ENCODE results near the gene CBFB.

Gene CBFB

GRCh38 chr16:67013233-67013822 lies 15.6 kb upstream of the CBFB start:
- no peak for DNase-seq
- H3K4me1 Mint-ChIP-seq: peaks cover 54% of the 10 kb centered on the region
- H3K4me3 Mint-ChIP-seq: peak overlapping the region; percentile 89 to 95
- no peaks in the 10 kb centered on the region for H3K27me3 Mint-ChIP-seq
- peak overlapping the region; percentile 82 to 85 for H3K27ac Mint-ChIP-seq
- ATAC-seq: peak; percentile 2
- H3K9me3 Mint-ChIP-seq: no peaks in the 10 kb centered on the region

GRCh38 chr16:67013823-67014633 lies 14.9 kb upstream of the CBFB start:
- ATAC-seq: peak; percentile 72
- Mint-ChIP-seq H3K4me3 (peak overlapping the region; percentile 89 to 95), H3K9me3 (no peaks in the 10 kb centered on the region), H3K27ac (peak overlapping the region; percentile 89 to 96), H3K4me1 (peaks cover 48% of the 10 kb centered on the region), H3K27me3 (no peaks in the 10 kb centered on the region)
- peak; percentile 87 to 89 for DNase-seq

- Mint-ChIP-seq H3K4me1 (peaks cover 40% of the 10 kb centered on the region), H3K4me3 (peak overlapping the region; percentile 89 to 95), H3K27ac (peak overlapping the region; percentile 2 to 96), H3K9me3 (no peaks in the 10 kb centered on the region), H3K27me3 (no peaks in the 10 kb centered on the region)
- no peak for ATAC-seq
- no peak for DNase-seq
These were observed 14.2 kb upstream of the CBFB start for GRCh38 chr16:67014634-67015312.

- peak overlapping the region in 1 of 2 donors; percentile 2 for H3K27ac Mint-ChIP-seq
- DNase-seq (no peak), ATAC-seq (no peak)
- H3K4me3 Mint-ChIP-seq: peak overlapping the region; percentile 89 to 95
- no peaks in the 10 kb centered on the region for H3K27me3 Mint-ChIP-seq
- H3K9me3 Mint-ChIP-seq: no peaks in the 10 kb centered on the region
- peaks cover 40% of the 10 kb centered on the region for H3K4me1 Mint-ChIP-seq
These were observed 13.6 kb upstream of the CBFB start for GRCh38 chr16:67015313-67015731.

GRCh38 chr16:67016143-67016542 lies 12.8 kb upstream of the CBFB start:
- Mint-ChIP-seq H3K4me3 (no peak overlapping the region), H3K9me3 (no peaks in the 10 kb centered on the region), H3K27me3 (no peaks in the 10 kb centered on the region), H3K4me1 (peaks cover 33% of the 10 kb centered on the region), H3K27ac (peak overlapping the region in 1 of 2 donors; percentile 75)
- ATAC-seq: no peak
- no peak for DNase-seq

- Mint-ChIP-seq H3K27ac (peak overlapping the region in 1 of 2 donors; percentile 55), H3K9me3 (no peaks in the 10 kb centered on the region), H3K4me1 (peaks cover 33% of the 10 kb centered on the region), H3K27me3 (no peaks in the 10 kb centered on the region), H3K4me3 (no peak overlapping the region)
- ATAC-seq: no peak
- DNase-seq: no peak
These were observed 12.1 kb upstream of the CBFB start for GRCh38 chr16:67016681-67017420.

GRCh38 chr16:67017421-67017750 lies 11.6 kb upstream of the CBFB start:
- no peak for DNase-seq
- peaks cover 30% of the 10 kb centered on the region for H3K4me1 Mint-ChIP-seq
- no peak for ATAC-seq
- no peak overlapping the region for H3K27ac Mint-ChIP-seq
- no peaks in the 10 kb centered on the region for H3K27me3 Mint-ChIP-seq
- no peaks in the 10 kb centered on the region for H3K9me3 Mint-ChIP-seq
- H3K4me3 Mint-ChIP-seq: no peak overlapping the region

GRCh38 chr16:67017810-67018488 lies 11.0 kb upstream of the CBFB start:
- Mint-ChIP-seq H3K9me3 (no peaks in the 10 kb centered on the region), H3K27me3 (no peaks in the 10 kb centered on the region), H3K4me1 (peaks cover 30% of the 10 kb centered on the region), H3K27ac (no peak overlapping the region), H3K4me3 (no peak overlapping the region)
- ATAC-seq (peak; percentile 92), DNase-seq (peak; percentile 89 to 91)

- DNase-seq (no peak), ATAC-seq (no peak)
- Mint-ChIP-seq H3K4me3 (no peak overlapping the region), H3K4me1 (peaks cover 25% of the 10 kb centered on the region), H3K27ac (no peak overlapping the region), H3K9me3 (no peaks in the 10 kb centered on the region), H3K27me3 (no peaks in the 10 kb centered on the region)
These were observed 9.8 kb upstream of the CBFB start for GRCh38 chr16:67019171-67019570.

- H3K9me3 Mint-ChIP-seq: no peaks in the 10 kb centered on the region
- no peak overlapping the region for H3K27ac Mint-ChIP-seq
- ATAC-seq: no peak
- no peaks in the 10 kb centered on the region for H3K27me3 Mint-ChIP-seq
- no peak overlapping the region for H3K4me3 Mint-ChIP-seq
- H3K4me1 Mint-ChIP-seq: peaks cover 23% of the 10 kb centered on the region
- DNase-seq: no peak
These were observed 7.6 kb upstream of the CBFB start for GRCh38 chr16:67021321-67021720.

- H3K4me1 Mint-ChIP-seq: peaks cover 29% of the 10 kb centered on the region
- ATAC-seq (no peak), DNase-seq (no peak)
- no peak overlapping the region for H3K4me3 Mint-ChIP-seq
- H3K9me3 Mint-ChIP-seq: no peaks in the 10 kb centered on the region
- H3K27ac Mint-ChIP-seq: no peak overlapping the region
- H3K27me3 Mint-ChIP-seq: no peaks in the 10 kb centered on the region
These were observed 6.3 kb upstream of the CBFB start for GRCh38 chr16:67022531-67023214.

- Mint-ChIP-seq H3K27me3 (no peaks in the 10 kb centered on the region), H3K4me1 (peaks cover 22% of the 10 kb centered on the region), H3K9me3 (no peaks in the 10 kb centered on the region), H3K4me3 (no peak overlapping the region), H3K27ac (no peak overlapping the region)
- ATAC-seq (no peak), DNase-seq (no peak)
These were observed 5.3 kb upstream of the CBFB start for GRCh38 chr16:67023689-67024088.

GRCh38 chr16:67024384-67025209 lies 4.4 kb upstream of the CBFB start:
- H3K27me3 Mint-ChIP-seq: no peaks in the 10 kb centered on the region
- H3K4me3 Mint-ChIP-seq: no peak overlapping the region
- no peak for ATAC-seq
- H3K4me1 Mint-ChIP-seq: peaks cover 22% of the 10 kb centered on the region
- H3K9me3 Mint-ChIP-seq: no peaks in the 10 kb centered on the region
- DNase-seq: no peak
- no peak overlapping the region for H3K27ac Mint-ChIP-seq

- ATAC-seq (no peak), DNase-seq (no peak)
- Mint-ChIP-seq H3K27me3 (no peaks in the 10 kb centered on the region), H3K27ac (no peak overlapping the region), H3K9me3 (no peaks in the 10 kb centered on the region), H3K4me3 (no peak overlapping the region), H3K4me1 (peaks cover 25% of the 10 kb centered on the region)
These were observed 3.8 kb upstream of the CBFB start for GRCh38 chr16:67025210-67025550.
